GM13977 (cell line): ENCODE data around the gene TLX1.

Source experiments
- DNase-seq: peaks from one replicate; pipeline ENCODE4 v3.0.0; 2012; ENCODE audit warnings: low spot score
- CTCF ChIP-seq: IDR thresholded peaks from 2 replicates; pipeline ENCODE4 v1.5.1; 2012; ENCODE audit warnings: mild to moderate bottlenecking, control low read depth; ENCODE audit not compliant: insufficient read depth; ENCODE audit errors: extremely low read depth, missing control alignments
- in situ Hi-C: fragments of 300-500 bp; cut with MboI; formaldehyde crosslinking; loops from one replicate; pipeline ENCODE4 v1.12.0; 2022; ENCODE audit warnings: low sequenced_read_pairs, low pct_unique_long_range_greater_than_20kb, mixed read lengths, inconsistent platforms; ENCODE audit not compliant: unreplicated experiment

Gene TLX1

GRCh38 chr10:101091546-101092290, 39.4 kb upstream of the TLX1 start:
- in situ Hi-C loops, result no loop called here
- no peak for TF ChIP-seq CTCF
- no peak for DNase-seq

GRCh38 chr10:101092881-101093354, 38.2 kb upstream of the TLX1 start:
- TF ChIP-seq CTCF, result no peak
- no peak for DNase-seq
- in situ Hi-C loops, result no loop called here

- in situ Hi-C loops, result no loop called here
- DNase-seq, result no peak
- no peak for TF ChIP-seq CTCF
Observed at GRCh38 chr10:101094121-101094879, 36.8 kb upstream of the TLX1 start.

- in situ Hi-C loops, result no loop called here
- DNase-seq, result no peak
- TF ChIP-seq CTCF, result no peak
Observed at GRCh38 chr10:101095004-101095403, 36.1 kb upstream of the TLX1 start.

- TF ChIP-seq CTCF, result peak; percentile 89
- DNase-seq, result peak; percentile 85
- in situ Hi-C loops, result no loop called here
Observed at GRCh38 chr10:101095550-101096213, 35.4 kb upstream of the TLX1 start.

- no peak for TF ChIP-seq CTCF
- in situ Hi-C loops, result no loop called here
- DNase-seq, result no peak
Observed at GRCh38 chr10:101096378-101096777, 34.7 kb upstream of the TLX1 start.
